ENCODE results near the gene DNAJA3.

The DNAJA3 gene

GRCh38 chr16:4419402-4419959 lies 6.2 kb upstream of the DNAJA3 start:
- TF ChIP-seq CTCF (IDR thresholded peaks at IDR 0.05), result no peak
- Histone ChIP-seq H3K4me1 (ENCODE audit: control insufficient read depth in 1 of 2, insufficient read depth in 1 of 2, low read depth in 1 of 2, low read length in 1 of 2) (peaks cover 15 to 17% of the 10 kb centered on the region in 2 experiments), H3K27ac (no peak overlapping the region), H3K36me3 (no peaks in the 10 kb centered on the region), H3K4me3 (ENCODE audit: low read depth in 1 of 2, low read length in 1 of 2) (no peak overlapping the region), H3K27me3 (no peaks in the 10 kb centered on the region), H3K9me3 (no peaks in the 10 kb centered on the region)

GRCh38 chr16:4420505-4421105 lies 5.1 kb upstream of the DNAJA3 start:
- peak overlapping the region; percentile 52 for H3K27ac ChIP-seq
- TF ChIP-seq CTCF (IDR thresholded peaks at IDR 0.05), result no peak
- H3K9me3 ChIP-seq, result no peaks in the 10 kb centered on the region
- H3K4me3 ChIP-seq (ENCODE audit: low read depth in 1 of 2, low read length in 1 of 2), result no peak overlapping the region
- no peaks in the 10 kb centered on the region for H3K36me3 ChIP-seq
- no peaks in the 10 kb centered on the region for H3K27me3 ChIP-seq
- peaks cover 12 to 14% of the 10 kb centered on the region in 2 experiments for H3K4me1 ChIP-seq (ENCODE audit: control insufficient read depth in 1 of 2, insufficient read depth in 1 of 2, low read depth in 1 of 2, low read length in 1 of 2)

GRCh38 chr16:4426021-4426684 lies 485 bp downstream of the DNAJA3 start:
- peak overlapping the region; percentile 94 for H3K27ac ChIP-seq
- no peaks in the 10 kb centered on the region for H3K36me3 ChIP-seq
- peaks cover 16 to 19% of the 10 kb centered on the region in 2 experiments for H3K4me1 ChIP-seq (ENCODE audit: control insufficient read depth in 1 of 2, insufficient read depth in 1 of 2, low read depth in 1 of 2, low read length in 1 of 2)
- H3K27me3 ChIP-seq, result no peaks in the 10 kb centered on the region
- no peak for TF ChIP-seq CTCF (IDR thresholded peaks at IDR 0.05)
- peak overlapping the region; percentile 90 to 100 for H3K4me3 ChIP-seq (ENCODE audit: low read depth in 1 of 2, low read length in 1 of 2)
- no peaks in the 10 kb centered on the region for H3K9me3 ChIP-seq

GRCh38 chr16:4426722-4427372 lies 1.2 kb downstream of the DNAJA3 start:
- Histone ChIP-seq H3K9me3 (no peaks in the 10 kb centered on the region), H3K4me1 (ENCODE audit: control insufficient read depth in 1 of 2, insufficient read depth in 1 of 2, low read depth in 1 of 2, low read length in 1 of 2) (peaks cover 16 to 19% of the 10 kb centered on the region in 2 experiments), H3K36me3 (no peaks in the 10 kb centered on the region), H3K4me3 (ENCODE audit: low read depth in 1 of 2, low read length in 1 of 2) (peak overlapping the region in 1 of 2 experiments; percentile 100), H3K27ac (no peak overlapping the region), H3K27me3 (no peaks in the 10 kb centered on the region)
- TF ChIP-seq CTCF (IDR thresholded peaks at IDR 0.05), result no peak

GRCh38 chr16:4428500-4428899 lies 2.8 kb downstream of the DNAJA3 start:
- no peak overlapping the region for H3K27ac ChIP-seq
- peaks cover 16 to 19% of the 10 kb centered on the region in 2 experiments for H3K4me1 ChIP-seq (ENCODE audit: control insufficient read depth in 1 of 2, insufficient read depth in 1 of 2, low read depth in 1 of 2, low read length in 1 of 2)
- H3K27me3 ChIP-seq, result no peaks in the 10 kb centered on the region
- TF ChIP-seq CTCF (IDR thresholded peaks at IDR 0.05), result no peak
- no peak overlapping the region for H3K4me3 ChIP-seq (ENCODE audit: low read depth in 1 of 2, low read length in 1 of 2)
- no peaks in the 10 kb centered on the region for H3K36me3 ChIP-seq
- H3K9me3 ChIP-seq, result no peaks in the 10 kb centered on the region
